Measurements from ENCODE around the gene DYNLRB1.

- TF ChIP-seq, protein P1, sequence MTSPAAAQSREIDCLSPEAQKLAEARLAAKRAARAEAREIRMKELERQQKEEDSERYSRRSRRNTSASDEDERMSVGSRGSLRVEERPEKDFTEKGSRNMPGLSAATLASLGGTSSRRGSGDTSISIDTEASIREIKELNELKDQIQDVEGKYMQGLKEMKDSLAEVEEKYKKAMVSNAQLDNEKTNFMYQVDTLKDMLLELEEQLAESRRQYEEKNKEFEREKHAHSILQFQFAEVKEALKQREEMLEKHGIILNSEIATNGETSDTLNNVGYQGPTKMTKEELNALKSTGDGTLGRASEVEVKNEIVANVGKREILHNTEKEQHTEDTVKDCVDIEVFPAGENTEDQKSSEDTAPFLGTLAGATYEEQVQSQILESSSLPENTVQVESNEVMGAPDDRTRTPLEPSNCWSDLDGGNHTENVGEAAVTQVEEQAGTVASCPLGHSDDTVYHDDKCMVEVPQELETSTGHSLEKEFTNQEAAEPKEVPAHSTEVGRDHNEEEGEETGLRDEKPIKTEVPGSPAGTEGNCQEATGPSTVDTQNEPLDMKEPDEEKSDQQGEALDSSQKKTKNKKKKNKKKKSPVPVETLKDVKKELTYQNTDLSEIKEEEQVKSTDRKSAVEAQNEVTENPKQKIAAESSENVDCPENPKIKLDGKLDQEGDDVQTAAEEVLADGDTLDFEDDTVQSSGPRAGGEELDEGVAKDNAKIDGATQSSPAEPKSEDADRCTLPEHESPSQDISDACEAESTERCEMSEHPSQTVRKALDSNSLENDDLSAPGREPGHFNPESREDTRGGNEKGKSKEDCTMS (CRISPR knock-in tag; conservative IDR thresholded peaks at IDR 0.05) = no peak
- TF ChIP-seq ELF4 (CRISPR knock-in tag; IDR thresholded peaks at IDR 0.05; ENCODE audit: borderline replicate concordance) = no peak
- TF ChIP-seq ZFP37 (CRISPR knock-in tag; IDR thresholded peaks at IDR 0.05; ENCODE audit: borderline replicate concordance) = no peak
- no peak for TF ChIP-seq KLF16 (CRISPR knock-in tag; IDR thresholded peaks at IDR 0.05)
- TF ChIP-seq, protein P2, sequence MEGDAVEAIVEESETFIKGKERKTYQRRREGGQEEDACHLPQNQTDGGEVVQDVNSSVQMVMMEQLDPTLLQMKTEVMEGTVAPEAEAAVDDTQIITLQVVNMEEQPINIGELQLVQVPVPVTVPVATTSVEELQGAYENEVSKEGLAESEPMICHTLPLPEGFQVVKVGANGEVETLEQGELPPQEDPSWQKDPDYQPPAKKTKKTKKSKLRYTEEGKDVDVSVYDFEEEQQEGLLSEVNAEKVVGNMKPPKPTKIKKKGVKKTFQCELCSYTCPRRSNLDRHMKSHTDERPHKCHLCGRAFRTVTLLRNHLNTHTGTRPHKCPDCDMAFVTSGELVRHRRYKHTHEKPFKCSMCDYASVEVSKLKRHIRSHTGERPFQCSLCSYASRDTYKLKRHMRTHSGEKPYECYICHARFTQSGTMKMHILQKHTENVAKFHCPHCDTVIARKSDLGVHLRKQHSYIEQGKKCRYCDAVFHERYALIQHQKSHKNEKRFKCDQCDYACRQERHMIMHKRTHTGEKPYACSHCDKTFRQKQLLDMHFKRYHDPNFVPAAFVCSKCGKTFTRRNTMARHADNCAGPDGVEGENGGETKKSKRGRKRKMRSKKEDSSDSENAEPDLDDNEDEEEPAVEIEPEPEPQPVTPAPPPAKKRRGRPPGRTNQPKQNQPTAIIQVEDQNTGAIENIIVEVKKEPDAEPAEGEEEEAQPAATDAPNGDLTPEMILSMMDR (CRISPR knock-in tag; IDR thresholded peaks at IDR 0.05) = no peak
- TF ChIP-seq POLR2A (IDR thresholded peaks at IDR 0.05; ENCODE audit: insufficient read depth in 1 of 2, low read depth in 2 of 2, low read length in 2 of 2) = no peak
- no peak for TF ChIP-seq FOSL1 (CRISPR knock-in tag; IDR thresholded peaks at IDR 0.05; ENCODE audit: borderline replicate concordance)
- no peak for TF ChIP-seq PAF1 (CRISPR knock-in tag; IDR thresholded peaks at IDR 0.05)
- no peak for TF ChIP-seq HCFC1 (IDR thresholded peaks at IDR 0.05; ENCODE audit: low read depth, low read length)
- no peak for TF ChIP-seq ZBTB7B (CRISPR knock-in tag; IDR thresholded peaks at IDR 0.05)
Observed at GRCh38 chr20:34582221-34582620, 66.0 kb downstream of the DYNLRB1 start.

Measured in HepG2 (cell line).